ENCODE data around the gene DENND4A.

GRCh38 chr15:65791335-65792137 lies 557 bp downstream of the DENND4A start:
- no peak for TF ChIP-seq POLR2A (IDR thresholded peaks at IDR 0.05)
- TF ChIP-seq, protein P1, sequence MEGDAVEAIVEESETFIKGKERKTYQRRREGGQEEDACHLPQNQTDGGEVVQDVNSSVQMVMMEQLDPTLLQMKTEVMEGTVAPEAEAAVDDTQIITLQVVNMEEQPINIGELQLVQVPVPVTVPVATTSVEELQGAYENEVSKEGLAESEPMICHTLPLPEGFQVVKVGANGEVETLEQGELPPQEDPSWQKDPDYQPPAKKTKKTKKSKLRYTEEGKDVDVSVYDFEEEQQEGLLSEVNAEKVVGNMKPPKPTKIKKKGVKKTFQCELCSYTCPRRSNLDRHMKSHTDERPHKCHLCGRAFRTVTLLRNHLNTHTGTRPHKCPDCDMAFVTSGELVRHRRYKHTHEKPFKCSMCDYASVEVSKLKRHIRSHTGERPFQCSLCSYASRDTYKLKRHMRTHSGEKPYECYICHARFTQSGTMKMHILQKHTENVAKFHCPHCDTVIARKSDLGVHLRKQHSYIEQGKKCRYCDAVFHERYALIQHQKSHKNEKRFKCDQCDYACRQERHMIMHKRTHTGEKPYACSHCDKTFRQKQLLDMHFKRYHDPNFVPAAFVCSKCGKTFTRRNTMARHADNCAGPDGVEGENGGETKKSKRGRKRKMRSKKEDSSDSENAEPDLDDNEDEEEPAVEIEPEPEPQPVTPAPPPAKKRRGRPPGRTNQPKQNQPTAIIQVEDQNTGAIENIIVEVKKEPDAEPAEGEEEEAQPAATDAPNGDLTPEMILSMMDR (IDR thresholded peaks at IDR 0.05): no peak

All from tibial nerve (tissue), 3 donors.